Tibial nerve (tissue), 4 donors: Measurements from ENCODE around the gene LARP4B. TPM values are rescaled to one million over a fixed set of nuclear protein-coding genes. Genes with fewer than 3 reads are reported as not detected.

ENCODE experiments used
- DNase-seq, 2 donors: peaks; one replicate each; pipeline ENCODE4 v3.0.0-alpha.2; 2019; ENCODE audit warnings: low spot score in 2 of 2
- H3K27ac ChIP-seq, 4 donors: fragments of 200-600 bp; sonication (generic) in 3 of 4; one replicate each; pipeline ENCODE4 v1.5.1; 2017 to 2019; ENCODE audit warnings: mild to moderate bottlenecking in 1 of 4
- H3K27me3 ChIP-seq, 2 donors: fragments of 200-600 bp; sonication (generic) in 1 of 2; one replicate each; pipeline versions ENCODE4 v1.5.1 to v1.6.0; 2017 to 2019
- H3K36me3 ChIP-seq, 3 donors: fragments of 200-600 bp; sonication (generic); one replicate each; pipeline ENCODE4 v1.5.1; 2018 to 2019
- H3K4me1 ChIP-seq, 4 donors: fragments of 200-600 bp; sonication (generic) in 3 of 4; one replicate each; pipeline ENCODE4 v1.5.1; 2017 to 2019
- H3K4me3 ChIP-seq, 4 donors: fragments of 200-600 bp; sonication (generic) in 3 of 4; one replicate each; pipeline ENCODE4 v1.5.1; 2017 to 2019; ENCODE audit warnings: mild to moderate bottlenecking in 1 of 4, moderate library complexity in 1 of 4
- H3K9me3 ChIP-seq, 4 donors: fragments of 200-600 bp; sonication (generic) in 3 of 4; one replicate each; pipeline ENCODE4 v1.5.1; 2017 to 2019
- EP300 ChIP-seq, 2 donors: sonication (generic); formaldehyde crosslinking; IDR thresholded peaks; one replicate each; pipeline ENCODE4 v1.6.1; 2017; ENCODE audit warnings: antibody characterized with exemption in 2 of 2, mild to moderate bottlenecking in 1 of 2
- POLR2A ChIP-seq, 2 donors: fragments of 450-650 bp; IDR thresholded peaks; one replicate each; pipeline ENCODE4 v1.6.1; 2017; ENCODE audit warnings: antibody characterized with exemption in 2 of 2, mild to moderate bottlenecking in 2 of 2, moderate library complexity in 2 of 2
- WGBS, 2 donors: methylation state at CpG; one replicate each; pipeline ENCODE4 v1.1.5; 2018; 5-methylcytosine and 5-hydroxymethylcytosine counted together
- total RNA-seq, 4 donors: library from RNA; depleted of rRNA; stranded (reverse); fragments of >200 nt; gene quantifications; one replicate each; pipeline ENCODE4 v1.1.0, GENCODE V29; 2016
- TF ChIP-seq, protein P1 (sequence below), 5 experiments: fragments of 200-600 bp in 3 of 5; fragments of 450-650 bp in 2 of 5; sonication (generic) in 3 of 5; IDR thresholded peaks; one replicate each; pipeline ENCODE4 v1.5.1; 2016 to 2019; ENCODE audit warnings: antibody characterized with exemption in 5 of 5, mild to moderate bottlenecking in 3 of 5, moderate library complexity in 2 of 5

The LARP4B gene
- total RNA-seq, 4 donors from 2014 or later, result 50.2 to 64.7 (median 58.6) TPM

DNA sequence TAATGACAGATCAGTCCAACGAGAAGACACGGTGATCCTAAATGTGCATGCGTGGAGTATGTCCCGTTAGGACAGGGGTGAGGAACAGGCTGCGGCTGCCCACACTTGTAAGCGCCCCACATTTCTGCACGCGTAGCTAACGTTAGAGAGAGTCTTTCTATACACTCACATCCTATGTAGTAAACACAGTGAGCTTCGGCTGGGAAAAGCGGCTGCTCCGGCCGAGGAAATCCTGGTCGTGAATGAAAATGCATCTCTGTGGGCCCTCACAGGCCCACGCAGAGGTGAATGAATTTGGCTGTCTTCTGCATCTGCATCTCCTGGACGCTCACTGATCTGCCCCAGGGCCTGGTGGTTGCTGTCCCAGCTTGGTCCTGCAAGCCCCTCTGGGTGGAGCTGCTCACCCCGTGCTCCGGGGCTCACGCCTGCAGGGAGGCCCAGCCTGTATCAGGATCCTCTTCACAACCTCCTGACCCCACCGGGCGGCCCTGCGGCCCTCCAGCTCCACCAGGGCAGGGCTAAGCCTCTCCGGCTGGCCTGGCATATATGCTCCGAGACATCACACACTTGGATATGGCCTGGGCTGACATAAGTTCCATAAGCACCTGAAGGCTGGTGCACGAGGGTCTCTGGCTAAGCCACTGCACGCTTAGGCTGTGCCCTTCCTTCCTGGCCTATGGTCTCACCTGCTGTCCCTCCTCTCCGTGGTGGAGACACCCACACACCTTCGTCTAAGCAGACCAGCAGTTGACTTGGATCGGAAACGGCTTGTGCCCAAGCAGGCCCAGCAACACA, 124.1 kb downstream of the LARP4B start:
- no peak for DNase-seq
- 91 to 94% methylated on average over 21 to 30 of the region's 30 CpGs for WGBS, 2 donors
- TF ChIP-seq POLR2A (IDR thresholded peaks at IDR 0.05) (no peak), EP300 (IDR thresholded peaks at IDR 0.05) (no peak)
- TF ChIP-seq, protein P1, sequence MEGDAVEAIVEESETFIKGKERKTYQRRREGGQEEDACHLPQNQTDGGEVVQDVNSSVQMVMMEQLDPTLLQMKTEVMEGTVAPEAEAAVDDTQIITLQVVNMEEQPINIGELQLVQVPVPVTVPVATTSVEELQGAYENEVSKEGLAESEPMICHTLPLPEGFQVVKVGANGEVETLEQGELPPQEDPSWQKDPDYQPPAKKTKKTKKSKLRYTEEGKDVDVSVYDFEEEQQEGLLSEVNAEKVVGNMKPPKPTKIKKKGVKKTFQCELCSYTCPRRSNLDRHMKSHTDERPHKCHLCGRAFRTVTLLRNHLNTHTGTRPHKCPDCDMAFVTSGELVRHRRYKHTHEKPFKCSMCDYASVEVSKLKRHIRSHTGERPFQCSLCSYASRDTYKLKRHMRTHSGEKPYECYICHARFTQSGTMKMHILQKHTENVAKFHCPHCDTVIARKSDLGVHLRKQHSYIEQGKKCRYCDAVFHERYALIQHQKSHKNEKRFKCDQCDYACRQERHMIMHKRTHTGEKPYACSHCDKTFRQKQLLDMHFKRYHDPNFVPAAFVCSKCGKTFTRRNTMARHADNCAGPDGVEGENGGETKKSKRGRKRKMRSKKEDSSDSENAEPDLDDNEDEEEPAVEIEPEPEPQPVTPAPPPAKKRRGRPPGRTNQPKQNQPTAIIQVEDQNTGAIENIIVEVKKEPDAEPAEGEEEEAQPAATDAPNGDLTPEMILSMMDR (IDR thresholded peaks at IDR 0.05), result no peak
- Histone ChIP-seq H3K27me3 (no peaks in the 10 kb centered on the region), H3K4me3 (no peak overlapping the region), H3K36me3 (peaks cover 4 to 68% (median 21%) of the 10 kb centered on the region in 3 donors), H3K4me1 (peaks cover 0 to 13% (median 0%) of the 10 kb centered on the region in 4 donors), H3K27ac (no peak overlapping the region), H3K9me3 (no peaks in the 10 kb centered on the region)

DNA sequence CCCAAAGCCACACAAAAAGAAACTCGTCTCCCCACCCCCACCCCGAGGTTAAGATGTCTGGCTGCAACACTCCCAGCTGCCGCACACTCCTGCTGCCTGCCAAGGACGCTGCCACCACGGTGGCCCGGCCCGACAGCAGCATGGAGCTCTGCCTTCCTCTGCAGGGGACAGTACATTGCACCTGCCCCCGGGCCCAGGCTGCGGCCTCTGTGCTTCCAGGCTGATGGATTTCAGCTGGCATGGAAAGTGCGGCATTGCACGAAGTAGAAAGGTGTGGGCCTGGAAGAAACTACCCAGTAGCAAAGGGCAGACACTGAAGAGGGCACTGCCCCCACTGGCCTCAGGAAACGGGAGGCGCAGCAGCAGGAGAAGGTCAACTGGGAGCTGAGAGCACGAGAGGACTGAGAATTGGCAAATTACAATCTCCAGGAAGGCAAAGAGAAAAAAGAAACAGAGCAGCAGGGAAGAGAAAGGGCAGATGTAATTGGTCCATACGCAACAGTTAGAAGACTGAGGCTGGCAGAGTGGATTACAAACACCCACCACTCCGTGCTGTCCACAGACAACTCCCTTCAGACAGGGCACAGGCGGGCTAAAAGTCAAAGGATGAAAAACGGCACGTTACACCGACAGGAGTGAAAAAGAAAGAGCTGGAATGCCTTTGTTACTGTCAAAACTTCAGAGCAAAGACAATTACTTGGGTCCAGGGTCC, 124.9 kb downstream of the LARP4B start:
- H3K36me3 ChIP-seq, result peaks cover 4 to 60% (median 14%) of the 10 kb centered on the region in 3 donors
- no peaks in the 10 kb centered on the region for H3K9me3 ChIP-seq
- H3K27ac ChIP-seq, result no peak overlapping the region
- DNase-seq, result no peak
- TF ChIP-seq POLR2A (IDR thresholded peaks at IDR 0.05) (no peak), EP300 (IDR thresholded peaks at IDR 0.05) (no peak)
- TF ChIP-seq, protein P1 (IDR thresholded peaks at IDR 0.05), result no peak
- no peak overlapping the region for H3K4me3 ChIP-seq
- H3K27me3 ChIP-seq, result no peaks in the 10 kb centered on the region
- 66 to 79% methylated on average over 19 to 20 of the region's 20 CpGs for WGBS, 2 donors
- H3K4me1 ChIP-seq, result peaks cover 0 to 13% (median 0%) of the 10 kb centered on the region in 4 donors

DNA sequence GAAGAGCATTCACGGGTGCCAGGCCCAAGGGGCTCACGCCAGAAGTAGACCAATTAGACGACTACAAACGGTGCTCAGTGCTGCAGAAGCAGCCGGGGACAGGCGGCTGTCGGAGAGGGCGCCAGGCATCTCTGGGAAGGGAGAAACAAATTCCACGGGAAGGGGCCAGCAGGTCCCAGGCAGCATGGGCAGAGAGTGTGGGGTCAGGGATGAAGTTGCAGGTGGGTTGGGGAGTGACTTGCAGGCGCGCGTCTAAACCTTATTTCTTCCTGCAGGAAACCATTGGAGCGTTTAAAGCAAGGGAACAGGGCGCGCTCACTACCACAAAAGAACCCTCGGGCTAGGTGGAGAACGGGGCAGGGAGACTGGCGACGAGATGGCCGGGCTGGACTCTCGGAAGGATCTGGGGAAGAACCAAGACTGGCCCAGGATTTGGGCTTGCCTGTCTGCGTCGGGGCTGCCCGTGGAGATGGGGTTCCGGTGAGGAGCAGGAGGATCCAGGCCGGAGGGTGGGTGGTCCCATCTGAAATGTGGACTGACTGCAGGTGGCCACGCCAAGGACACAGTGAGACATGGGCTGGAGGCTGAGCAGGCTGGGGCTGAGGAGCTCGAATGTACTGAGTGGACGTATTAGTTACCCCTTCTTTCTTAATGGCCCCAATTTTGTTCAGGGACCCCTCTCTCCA, 125.7 kb downstream of the LARP4B start:
- DNase-seq, result no peak
- 92% methylated on average over 27 to 29 of the region's 29 CpGs for WGBS, 2 donors
- Histone ChIP-seq H3K4me1 (peaks cover 0 to 13% (median 0%) of the 10 kb centered on the region in 4 donors), H3K4me3 (no peak overlapping the region), H3K27me3 (no peaks in the 10 kb centered on the region), H3K36me3 (peaks cover 4 to 56% (median 14%) of the 10 kb centered on the region in 3 donors), H3K9me3 (peaks cover 0 to 3% (median 0%) of the 10 kb centered on the region in 4 donors), H3K27ac (no peak overlapping the region)
- no peak for TF ChIP-seq EP300 (IDR thresholded peaks at IDR 0.05)
- TF ChIP-seq POLR2A (IDR thresholded peaks at IDR 0.05), result no peak
- TF ChIP-seq, protein P1 (IDR thresholded peaks at IDR 0.05), result no peak

DNA sequence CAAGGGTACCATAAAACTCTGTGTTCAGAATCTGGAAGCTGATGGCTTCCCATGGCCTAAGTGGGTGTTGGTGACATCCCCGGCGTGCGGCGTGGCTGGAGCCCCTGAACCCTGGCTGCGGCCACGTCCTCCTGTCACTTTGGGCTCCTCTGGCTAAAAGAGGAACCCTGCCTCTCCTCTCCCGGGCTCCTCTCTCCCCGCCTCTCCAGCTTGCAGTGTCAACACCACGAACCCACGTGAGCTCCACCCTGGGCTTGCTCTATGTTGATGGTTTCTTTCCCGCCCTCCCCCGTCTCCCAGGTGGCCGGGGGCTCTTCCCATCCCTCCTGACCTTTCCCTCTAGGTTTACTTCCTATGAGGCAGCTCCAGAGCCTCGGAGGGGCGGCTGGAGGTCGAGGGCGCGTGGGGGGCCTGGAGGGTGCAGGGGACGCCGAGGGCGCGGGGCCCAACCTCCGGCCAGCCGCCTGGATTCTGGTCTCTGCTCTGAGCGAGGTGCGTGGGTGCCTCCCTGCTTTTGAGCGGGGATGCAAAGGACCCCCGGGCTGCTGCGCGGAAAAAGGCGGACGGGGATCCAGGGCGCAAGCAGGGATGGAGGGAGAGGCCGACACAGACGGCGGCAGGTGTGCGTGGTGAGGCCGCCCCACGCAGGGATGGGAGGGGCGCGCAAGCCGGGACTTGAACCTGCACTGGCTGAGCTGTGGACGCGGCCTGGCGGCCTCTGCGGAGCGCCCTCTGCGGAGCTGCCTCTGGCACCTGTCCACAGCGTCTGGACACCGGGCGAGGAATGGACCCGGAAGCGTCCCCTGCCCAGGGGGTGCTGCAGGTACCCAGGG, 126.5 kb downstream of the LARP4B start:
- Histone ChIP-seq H3K27me3 (no peaks in the 10 kb centered on the region), H3K36me3 (peaks cover 4 to 49% (median 14%) of the 10 kb centered on the region in 3 donors), H3K9me3 (peaks cover 0 to 4% (median 0%) of the 10 kb centered on the region in 4 donors), H3K4me3 (no peak overlapping the region), H3K4me1 (peaks cover 0 to 13% (median 0%) of the 10 kb centered on the region in 4 donors), H3K27ac (no peak overlapping the region)
- no peak for DNase-seq
- TF ChIP-seq, protein P1 (IDR thresholded peaks at IDR 0.05), result no peak
- no peak for TF ChIP-seq EP300 (IDR thresholded peaks at IDR 0.05)
- TF ChIP-seq POLR2A (IDR thresholded peaks at IDR 0.05), result no peak
- WGBS, 2 donors, result 69 to 80% methylated on average over 49 to 53 of the region's 53 CpGs
